Measurements from ENCODE around the gene NUMA1. TPM values are rescaled to one million over a fixed set of nuclear protein-coding genes. Genes with fewer than 3 reads are reported as not detected.

The NUMA1 gene
- total and polyA plus RNA-seq, 2 experiments from 2014 or later = 33.2 to 104 TPM

GRCh38 chr11:72024069-72024754, 56.1 kb downstream of the NUMA1 start (continued):
- TF ChIP-seq ZNF462 (CRISPR knock-in tag; IDR thresholded peaks at IDR 0.05) = no peak
- no peak for TF ChIP-seq POLR2AphosphoS5 (IDR thresholded peaks at IDR 0.05; ENCODE audit: low read depth)

- no peak for DNase-seq (ENCODE audit: low spot score)
- no peaks in the 10 kb centered on the region for H3K4me1 ChIP-seq (ENCODE audit: insufficient read depth)
- no peaks in the 10 kb centered on the region for H3K27me3 ChIP-seq (ENCODE audit: insufficient read depth)
- peaks cover 4% of the 10 kb centered on the region for H3K4me1 Mint-ChIP-seq
- H3K9me3 Mint-ChIP-seq = no peaks in the 10 kb centered on the region
- no peak overlapping the region for H3K4me2 ChIP-seq
- no peak overlapping the region for H3K4me3 Mint-ChIP-seq
- H3K27me3 Mint-ChIP-seq (ENCODE audit: insufficient read depth, low read depth, poor library complexity) = peaks cover 6% of the 10 kb centered on the region
- no peak overlapping the region for H3K27ac ChIP-seq (ENCODE audit: low read depth)
- H3K4me3 ChIP-seq = no peak overlapping the region
- peaks cover 11% of the 10 kb centered on the region for H4K20me1 ChIP-seq (replicated peaks; ENCODE audit: insufficient read depth)
- ATAC-seq = no peak
- H2AFZ ChIP-seq = no peak overlapping the region
- peaks cover 4% of the 10 kb centered on the region; the same call in 1 of the 2 replicates for H3F3A ChIP-seq (replicated peaks; ENCODE audit: low read depth)
- no peaks in the 10 kb centered on the region for H3K79me2 ChIP-seq (replicated peaks; ENCODE audit: insufficient read depth)
- peaks cover 67% of the 10 kb centered on the region for H3K36me3 Mint-ChIP-seq (ENCODE audit: low read depth)
- H3K36me3 ChIP-seq (ENCODE audit: insufficient read depth) = peaks cover 41% of the 10 kb centered on the region
- no peaks in the 10 kb centered on the region for H3K9me2 ChIP-seq (ENCODE audit: insufficient read depth)
- no peak overlapping the region for H3K27ac Mint-ChIP-seq
- TF ChIP-seq EZH2 (IDR thresholded peaks at IDR 0.05; ENCODE audit: low read depth, unreplicated experiment) = no peak
- TF ChIP-seq EZH2phosphoT487 (IDR thresholded peaks at IDR 0.05; ENCODE audit: unreplicated experiment) = no peak
- TF ChIP-seq POLR2AphosphoS5 (IDR thresholded peaks at IDR 0.05; ENCODE audit: low read depth) = no peak
- no peak for TF ChIP-seq ZNF462 (CRISPR knock-in tag; IDR thresholded peaks at IDR 0.05)
- no peak for TF ChIP-seq CTCF (conservative IDR thresholded peaks at IDR 0.05; ENCODE audit: low read depth in 2 of 2)
- TF ChIP-seq ZNF331 (CRISPR knock-in tag; IDR thresholded peaks at IDR 0.05; ENCODE audit: low read depth) = no peak
- TF ChIP-seq NANOG (IDR thresholded peaks at IDR 0.05; ENCODE audit: borderline replicate concordance) = no peak
Observed at GRCh38 chr11:72023335-72023734, 57.0 kb downstream of the NUMA1 start.
